Head of caudate nucleus (tissue), 42 donors: ENCODE data around the gene SLC7A7.
"Not testable (repeated sequence)": the region's sequence is repeated elsewhere in the genome, so short reads cannot be mapped to it uniquely, and the experiment has no call there.

Source experiments
- DNase-seq, 42 donors: peaks; one replicate each; pipeline versions ENCODE4 v3.0.0 to v3.0.0-alpha.2; 2020 to 2021; ENCODE audit warnings: mixed read lengths in 7 of 42
- intact Hi-C: fragments of 100-400 bp; cut with DNase I; formaldehyde crosslinking; loops from one replicate; pipeline ENCODE4 v1.15.0; 2022

The SLC7A7 gene

GRCh38 chr14:22774011-22774706, 41.1 kb downstream of the SLC7A7 start:
- no peak for DNase-seq
- intact Hi-C loops = no loop called here

- intact Hi-C loops = no loop called here
- DNase-seq = no peak
Measured at GRCh38 chr14:22773162-22774010, 41.8 kb downstream of the SLC7A7 start.

- intact Hi-C loops = no loop called here
- no peak for DNase-seq
Measured at GRCh38 chr14:22772725-22773124, 42.5 kb downstream of the SLC7A7 start.

GRCh38 chr14:22770481-22771187, 44.6 kb downstream of the SLC7A7 start:
- no peak for DNase-seq
- intact Hi-C loops = no loop called here

- intact Hi-C loops = loop anchor here (5.0 kb wide), 1 partner anchor 48 kb away; the partner anchor contains the start of gene SLC7A7
- DNase-seq = peak in 1 of 42 donors; percentile 48
Measured at GRCh38 chr14:22769369-22769768, 45.9 kb downstream of the SLC7A7 start.

GRCh38 chr14:22768947-22769346, 46.3 kb downstream of the SLC7A7 start:
- intact Hi-C loops = loop anchor here (5.0 kb wide), 1 partner anchor 48 kb away; the partner anchor contains the start of gene SLC7A7
- no peak for DNase-seq

- peak in 3 of 42 donors; percentile 7 to 52 (median 17) for DNase-seq
- intact Hi-C loops = loop anchor here (2.0 to 5.0 kb wide), 2 partner anchors 50 to 178 kb away; partner anchors contain the start of genes DAD1 and SLC7A7
Measured at GRCh38 chr14:22767323-22767589, 48.0 kb downstream of the SLC7A7 start.

GRCh38 chr14:22766457-22767322, 48.5 kb downstream of the SLC7A7 start, which contains the start of gene OXA1L:
Gene OXA1L, plus strand, starts transcription at chr14:22766688. Its CDS starts 14 bp downstream, at chr14:22766702.
- intact Hi-C loops = loop anchor here (2.0 to 5.0 kb wide), 2 partner anchors 51 to 178 kb away; partner anchors contain the start of genes DAD1 and SLC7A7
- DNase-seq = peak; percentile 90 to 99 (median 96)

GRCh38 chr14:22764382-22764781, 50.9 kb downstream of the SLC7A7 start:
- intact Hi-C loops = no loop called here
- no peak for DNase-seq

GRCh38 chr14:22761734-22762133, 53.5 kb downstream of the SLC7A7 start:
- intact Hi-C loops = no loop called here
- DNase-seq = no peak

GRCh38 chr14:22757972-22758650, 57.1 kb downstream of the SLC7A7 start:
- DNase-seq, intact Hi-C loops: not testable (repeated sequence)

- DNase-seq = peak in 2 of 42 donors; percentile 8
- intact Hi-C loops = no loop called here
Measured at GRCh38 chr14:22753586-22753985, 61.6 kb downstream of the SLC7A7 start.

- intact Hi-C loops = no loop called here
- no peak for DNase-seq
Measured at GRCh38 chr14:22752422-22752821, 62.8 kb downstream of the SLC7A7 start.

GRCh38 chr14:22748631-22749068, 66.6 kb downstream of the SLC7A7 start:
- intact Hi-C loops = no loop called here
- DNase-seq = no peak

GRCh38 chr14:22748206-22748605, 67.0 kb downstream of the SLC7A7 start:
- peak in 3 of 42 donors; percentile 10 to 17 (median 11) for DNase-seq
- intact Hi-C loops = no loop called here

- intact Hi-C loops = no loop called here
Measured at GRCh38 chr14:22747769-22748168, 67.5 kb downstream of the SLC7A7 start.

GRCh38 chr14:22740020-22740419, 75.2 kb downstream of the SLC7A7 start:
- intact Hi-C loops = no loop called here
- no peak for DNase-seq

More at GRCh38 chr14:22747769-22748168, 67.5 kb downstream of the SLC7A7 start:
- no peak for DNase-seq

GRCh38 chr14:22739423-22739822, 75.8 kb downstream of the SLC7A7 start:
- no peak for DNase-seq
- intact Hi-C loops = no loop called here
